H1 (cell line): ENCODE results near the gene PSME1.

Experiments used
- ASH2L ChIP-seq: fragments of 200-600, 300-600 bp; sonication (generic); IDR thresholded peaks from one replicate; pipeline ENCODE4 v1.7.1; 2017; ENCODE audit warnings: low read length
- CTCF ChIP-seq, 3 experiments: IDR thresholded peaks; 1 replicate in 2 of 3; 2 replicates in 1 of 3; pipeline versions ENCODE4 v1.5.1 to v1.6.1; 2011; ENCODE audit warnings: low read length in 3 of 3, mild to moderate bottlenecking in 3 of 3, inconsistent platforms in 2 of 3, low read depth in 1 of 3, moderate library complexity in 1 of 3; ENCODE audit not compliant: insufficient read depth in 1 of 3; ENCODE audit errors: control extremely low read depth in 1 of 3
- EP300 ChIP-seq, 2 experiments: IDR thresholded peaks; 1 replicate in 1 of 2; 2 replicates in 1 of 2; pipeline ENCODE4 v1.6.1; 2011 to 2012; ENCODE audit warnings: low read depth in 2 of 2, low read length in 2 of 2, mild to moderate bottlenecking in 2 of 2, borderline replicate concordance in 1 of 2, inconsistent platforms in 1 of 2, moderate library complexity in 1 of 2
- POLR2A ChIP-seq, 2 experiments: IDR thresholded peaks; 1 replicate in 1 of 2; 2 replicates in 1 of 2; pipeline ENCODE4 v1.6.1; 2011; ENCODE audit warnings: low read depth in 2 of 2, low read length in 2 of 2, mild to moderate bottlenecking in 2 of 2; ENCODE audit errors: control extremely low read depth in 1 of 2
- POLR2AphosphoS5 ChIP-seq: IDR thresholded peaks from 2 replicates; pipeline ENCODE4 v1.6.1; 2011; ENCODE audit warnings: low read depth, low read length
- SUZ12 ChIP-seq: fragments of 200-600 bp; sonication (generic); IDR thresholded peaks from 2 replicates; pipeline ENCODE4 v1.6.1; 2012; ENCODE audit warnings: mild to moderate bottlenecking, inconsistent platforms, low read length, moderate library complexity, mixed read lengths
- TEAD4 ChIP-seq: IDR thresholded peaks from 2 replicates; pipeline ENCODE4 v1.6.1; 2012; ENCODE audit warnings: low read depth, low read length, inconsistent platforms, mixed read lengths

DNA sequence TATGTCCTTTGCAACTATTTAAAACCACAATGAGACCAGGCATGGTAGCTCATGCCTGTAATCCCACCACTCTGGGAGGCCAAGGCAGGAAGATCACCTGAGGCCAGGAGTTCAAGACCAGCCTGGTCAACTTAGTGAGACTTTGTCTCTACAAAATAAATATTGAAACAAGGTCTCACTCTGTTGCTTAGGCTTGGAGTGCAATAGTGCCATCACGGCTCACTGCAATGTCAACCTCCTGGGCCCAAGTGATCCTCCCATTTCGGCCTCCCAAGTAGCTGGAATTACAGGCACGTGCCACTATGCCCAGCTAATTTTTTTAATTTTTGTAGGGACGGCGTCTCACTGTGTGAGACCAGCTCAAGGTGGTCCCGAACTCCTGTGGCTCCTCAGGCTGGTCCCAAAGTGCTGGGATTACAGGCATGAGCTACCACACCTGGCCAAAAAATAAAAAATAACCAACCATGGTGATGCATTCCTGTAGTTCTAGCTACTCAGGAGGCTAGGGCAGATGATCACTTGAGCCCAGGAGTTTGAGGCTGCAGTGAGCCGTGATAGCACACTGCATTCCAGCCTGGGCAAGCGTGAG, 6.5 kb upstream of the PSME1 start:
- TF ChIP-seq CTCF (IDR thresholded peaks at IDR 0.05; ENCODE audit: control extremely low read depth in 1 of 3, insufficient read depth in 1 of 3, low read depth in 1 of 3, low read length in 3 of 3) = no peak
- TF ChIP-seq POLR2AphosphoS5 = no peak
- TF ChIP-seq EP300 (IDR thresholded peaks at IDR 0.05; ENCODE audit: borderline replicate concordance in 1 of 2, low read depth in 2 of 2, low read length in 2 of 2) = no peak
- TF ChIP-seq POLR2A (IDR thresholded peaks at IDR 0.05; ENCODE audit: control extremely low read depth in 1 of 2, low read depth in 2 of 2, low read length in 2 of 2) = no peak
- TF ChIP-seq TEAD4 = no peak
- TF ChIP-seq ASH2L = no peak
- no peak for TF ChIP-seq SUZ12
